Stimulated activated effector memory CD8-positive, alpha-beta T cell treated with anti-CD3 and anti-CD28 coated beads, Interleukin-12 subunit alpha, Interleukin-12 subunit beta, amount 100 ng/mL, for 72 hours (primary cell): ENCODE data around the gene LRRFIP1.
A peak's percentile ranks its signal among the peaks of the same experiment; 100 is the strongest.
"Not testable (repeated sequence)": the region's sequence is repeated elsewhere in the genome, so short reads cannot be mapped to it uniquely, and the experiment has no call there.

Source experiments
- ATAC-seq: fragments of 150-1000 bp; cut with Tn5 transposase; 2 replicates; pipeline ENCODE4 v1.10.0; 2021
- DNase-seq, 2 donors: peaks; one replicate each; pipeline ENCODE4 v3.0.0; 2021 to 2022; ENCODE audit warnings: low spot score in 2 of 2
- H3K27ac Mint-ChIP-seq: one replicate; pipeline ENCODE4 v1.8.0; 2022; ENCODE audit warnings: mild to moderate bottlenecking, mixed read lengths
- H3K36me3 Mint-ChIP-seq: one replicate; pipeline ENCODE4 v1.8.0; 2022; ENCODE audit warnings: mild to moderate bottlenecking, mixed read lengths
- H3K4me1 Mint-ChIP-seq: one replicate; pipeline ENCODE4 v1.8.0; 2022; ENCODE audit warnings: mixed read lengths
- H3K4me3 Mint-ChIP-seq: one replicate; pipeline ENCODE4 v1.8.0; 2022; ENCODE audit warnings: mild to moderate bottlenecking, mixed read lengths
- H3K9me3 Mint-ChIP-seq: one replicate; pipeline ENCODE4 v1.8.0; 2022; ENCODE audit warnings: mixed read lengths

LRRFIP1 gene

DNA sequence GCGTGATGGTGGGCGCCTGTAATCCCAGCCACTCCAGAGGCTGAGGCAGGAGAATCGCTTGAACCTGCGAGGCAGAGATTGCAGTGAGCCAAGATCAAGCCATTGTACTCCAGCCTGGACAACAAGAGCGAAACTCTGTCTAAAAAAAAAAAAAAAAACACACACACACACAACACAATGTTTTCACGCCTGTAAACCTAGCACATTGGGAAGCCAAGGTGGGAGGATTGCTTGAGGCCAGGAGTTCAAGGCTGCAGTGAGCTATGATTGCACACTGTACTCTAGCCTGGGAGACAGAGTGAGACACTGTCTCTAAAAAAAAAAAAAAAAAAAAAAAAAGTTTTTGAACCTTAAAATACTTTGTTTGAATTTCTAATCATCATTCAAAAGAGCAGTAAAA is 137.7 kb downstream of the LRRFIP1 start:
- Mint-ChIP-seq H3K4me1 (peaks cover 20% of the 10 kb centered on the region), H3K36me3 (peaks cover 100% of the 10 kb centered on the region)
- not testable (repeated sequence) for H3K9me3 Mint-ChIP-seq, H3K4me3 Mint-ChIP-seq, ATAC-seq, DNase-seq, H3K27ac Mint-ChIP-seq

DNA sequence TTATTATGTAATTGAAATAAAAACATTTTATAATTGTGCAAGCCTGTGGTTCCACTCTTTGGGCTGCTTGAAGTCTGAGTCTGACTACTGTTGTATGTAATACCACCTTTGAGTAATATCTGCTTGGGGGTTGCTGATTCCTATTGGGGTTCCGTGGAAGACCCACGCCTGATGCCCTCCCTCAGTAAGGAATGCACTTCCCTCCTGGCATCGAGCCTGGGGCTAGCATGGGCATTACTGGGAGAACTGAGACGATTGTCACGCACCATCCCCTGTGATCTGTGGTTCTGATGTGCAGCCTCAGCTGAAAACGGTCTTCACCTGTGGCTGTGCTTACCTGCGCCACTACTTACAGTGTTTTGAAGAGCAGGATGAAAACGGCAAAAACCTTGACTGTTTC is 138.5 kb downstream of the LRRFIP1 start:
- no peak overlapping the region for H3K4me3 Mint-ChIP-seq
- H3K36me3 Mint-ChIP-seq: peaks cover 100% of the 10 kb centered on the region

DNA sequence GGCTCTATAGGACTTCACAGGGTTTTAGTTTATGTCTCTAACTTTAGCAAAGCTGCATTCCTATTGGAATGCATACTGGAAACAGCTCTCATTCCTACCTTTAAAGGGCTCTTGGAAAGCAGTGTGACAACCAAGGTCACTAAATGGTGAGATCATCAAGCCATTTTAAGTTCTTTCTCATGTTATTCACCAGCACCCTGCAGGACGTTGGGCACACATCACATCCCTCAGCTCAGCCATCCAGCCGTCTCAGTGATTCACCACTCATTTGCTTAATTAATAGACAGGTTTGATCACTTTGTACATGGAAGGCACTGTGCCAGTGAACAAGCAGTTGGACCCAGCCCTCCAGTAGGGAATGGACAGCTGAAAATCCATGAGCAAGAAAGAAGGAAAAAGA is 139.0 kb downstream of the LRRFIP1 start:
- Mint-ChIP-seq H3K27ac (peak overlapping the region; percentile 17), H3K4me3 (no peak overlapping the region), H3K36me3 (peaks cover 100% of the 10 kb centered on the region), H3K9me3 (no peaks in the 10 kb centered on the region), H3K4me1 (peaks cover 20% of the 10 kb centered on the region)
- ATAC-seq: no peak
- no peak for DNase-seq

More for the DNA sequence above, 138.5 kb downstream of the LRRFIP1 start:
- DNase-seq (no peak), ATAC-seq (no peak)
- Mint-ChIP-seq H3K27ac (no peak overlapping the region), H3K9me3 (no peaks in the 10 kb centered on the region), H3K4me1 (peaks cover 20% of the 10 kb centered on the region)

DNA sequence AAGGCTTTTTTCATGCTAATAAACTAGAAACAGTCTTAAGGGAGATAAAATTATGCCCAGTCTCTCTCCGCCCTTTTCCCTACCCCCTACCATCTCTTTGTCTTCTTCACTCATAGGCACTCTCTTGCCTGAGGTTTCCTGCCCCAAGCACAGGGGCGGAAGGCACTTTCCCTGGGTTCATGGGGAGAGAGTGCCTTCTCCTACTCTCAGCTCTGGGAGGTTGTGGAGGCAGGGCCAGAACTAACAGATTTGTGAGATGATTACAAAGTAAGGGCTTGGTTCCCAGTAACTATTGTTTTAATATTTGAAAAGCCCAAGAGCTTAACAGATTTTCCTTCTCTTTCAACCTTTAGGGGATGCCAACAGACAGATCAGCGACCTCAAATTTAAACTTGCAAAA is 145.1 kb downstream of the LRRFIP1 start:
- peaks cover 100% of the 10 kb centered on the region for H3K36me3 Mint-ChIP-seq
- H3K27ac Mint-ChIP-seq: peak overlapping the region; percentile 9
- ATAC-seq (no peak), DNase-seq (no peak)
- peaks cover 7% of the 10 kb centered on the region for H3K4me1 Mint-ChIP-seq
- no peak overlapping the region for H3K4me3 Mint-ChIP-seq
- H3K9me3 Mint-ChIP-seq: no peaks in the 10 kb centered on the region

DNA sequence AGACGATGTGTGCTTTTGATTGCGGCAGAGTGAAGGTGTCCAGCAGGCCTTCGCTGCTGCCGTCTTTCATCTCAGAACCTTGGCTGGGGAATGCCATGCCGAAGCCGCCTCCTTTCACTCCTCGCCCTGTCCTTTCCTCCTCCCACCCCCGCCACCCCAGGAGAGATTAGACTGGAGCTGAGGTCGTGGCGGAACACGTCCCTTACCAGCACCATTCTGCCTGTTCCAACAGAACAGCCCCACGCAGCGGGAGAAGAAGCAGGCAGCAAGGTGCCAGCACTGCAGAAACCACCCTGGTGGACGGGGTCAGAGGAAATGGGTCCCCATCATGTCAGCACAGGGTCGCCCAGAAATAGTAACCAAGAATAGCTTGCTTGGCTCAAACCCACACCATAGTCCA is 146.4 kb downstream of the LRRFIP1 start:
- H3K4me3 Mint-ChIP-seq: no peak overlapping the region
- DNase-seq (no peak), ATAC-seq (no peak)
- H3K27ac Mint-ChIP-seq: no peak overlapping the region
- H3K4me1 Mint-ChIP-seq: peaks cover 7% of the 10 kb centered on the region
- H3K36me3 Mint-ChIP-seq: peaks cover 100% of the 10 kb centered on the region
- H3K9me3 Mint-ChIP-seq: no peaks in the 10 kb centered on the region

DNA sequence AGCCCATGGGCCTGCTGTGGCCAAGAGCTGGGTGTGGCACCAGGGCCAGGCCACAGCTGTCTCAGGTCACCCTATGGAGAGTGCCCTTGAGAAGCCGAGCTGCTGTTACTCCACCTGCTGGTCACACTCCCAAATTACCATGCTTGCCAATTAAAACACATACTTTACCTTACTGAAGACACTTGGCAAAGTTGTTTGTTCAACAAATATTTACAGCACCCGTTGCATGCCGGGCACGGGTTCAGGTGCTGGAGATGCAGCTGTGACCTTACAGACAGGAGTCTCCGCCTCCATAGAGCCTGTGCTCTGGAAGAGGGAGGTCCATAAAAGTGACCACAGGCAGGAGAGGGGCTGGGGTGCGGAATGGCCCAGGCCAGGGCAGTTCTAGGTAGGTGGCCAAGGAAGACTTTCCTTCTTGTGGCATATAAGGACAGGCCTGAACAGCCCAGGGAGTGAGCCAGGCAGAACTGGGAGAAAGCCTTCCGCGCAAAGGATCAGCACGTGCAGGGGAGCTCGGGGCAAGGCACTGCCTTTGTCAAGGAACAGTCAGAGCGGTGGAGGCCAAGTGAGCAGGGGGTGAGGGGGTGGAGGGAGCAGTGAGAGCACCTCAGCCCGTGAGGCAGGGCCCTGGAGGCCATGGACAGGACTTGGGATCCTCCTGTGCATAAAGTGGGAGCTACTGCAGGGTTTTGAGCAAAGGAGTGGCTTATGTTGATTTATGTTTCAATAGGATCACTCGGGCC is 147.6 kb downstream of the LRRFIP1 start:
- peaks cover 100% of the 10 kb centered on the region for H3K36me3 Mint-ChIP-seq
- peaks cover 7% of the 10 kb centered on the region for H3K4me1 Mint-ChIP-seq
- no peak overlapping the region for H3K4me3 Mint-ChIP-seq
- DNase-seq (peak in 1 of 2 donors; percentile 75), ATAC-seq (peak; percentile 82)
- peak overlapping the region; percentile 86 for H3K27ac Mint-ChIP-seq
- H3K9me3 Mint-ChIP-seq: no peaks in the 10 kb centered on the region

DNA sequence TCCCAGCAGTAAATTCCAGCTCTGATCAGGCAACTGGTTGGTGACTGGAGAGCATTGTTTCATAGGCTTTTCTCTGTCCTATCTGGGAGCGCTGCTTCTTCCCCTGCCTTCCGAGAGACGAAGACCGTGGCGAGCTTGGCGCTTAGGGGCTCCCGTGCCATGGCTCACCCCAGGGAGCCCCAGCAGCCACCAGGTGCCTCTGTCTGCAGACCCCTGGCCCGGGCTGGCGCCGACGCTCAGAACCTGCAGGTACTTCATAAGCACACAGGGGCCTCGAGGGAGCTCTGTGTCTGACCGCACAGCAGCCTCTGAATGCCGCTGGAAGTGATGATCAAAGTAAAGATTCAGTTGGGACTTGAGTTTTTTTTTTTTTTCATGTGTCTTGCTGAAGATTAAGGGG is 152.1 kb downstream of the LRRFIP1 start:
- Mint-ChIP-seq H3K27ac (peak overlapping the region; percentile 20), H3K4me3 (no peak overlapping the region)

DNA sequence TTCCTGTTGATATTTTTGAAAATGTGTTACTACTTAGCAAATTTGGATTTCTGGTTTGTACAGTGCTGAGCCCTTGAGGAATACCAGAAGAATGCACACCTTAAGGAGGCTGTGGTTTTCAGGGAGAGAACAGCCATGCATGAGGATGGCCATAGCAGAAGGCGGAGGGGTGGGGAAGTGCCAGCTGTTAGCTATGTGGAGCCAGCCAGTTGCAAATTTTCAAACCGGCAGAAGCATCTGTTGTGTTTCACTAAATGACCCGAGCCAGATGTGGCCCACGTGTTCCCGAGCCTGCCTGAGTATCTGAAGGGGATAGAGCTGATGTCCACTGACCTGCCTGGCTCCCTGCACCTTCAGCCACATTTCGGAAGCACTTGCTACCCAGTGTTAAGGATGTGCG is 154.8 kb downstream of the LRRFIP1 start:
- Mint-ChIP-seq H3K9me3 (peaks cover 3% of the 10 kb centered on the region), H3K36me3 (peaks cover 90% of the 10 kb centered on the region), H3K4me1 (no peaks in the 10 kb centered on the region), H3K4me3 (no peak overlapping the region), H3K27ac (peak overlapping the region; percentile 68)
- ATAC-seq (no peak), DNase-seq (no peak)

More for the DNA sequence above, 152.1 kb downstream of the LRRFIP1 start:
- Mint-ChIP-seq H3K4me1 (peaks cover 7% of the 10 kb centered on the region), H3K9me3 (no peaks in the 10 kb centered on the region), H3K36me3 (peaks cover 93% of the 10 kb centered on the region)
- ATAC-seq: no peak
- DNase-seq: no peak

DNA sequence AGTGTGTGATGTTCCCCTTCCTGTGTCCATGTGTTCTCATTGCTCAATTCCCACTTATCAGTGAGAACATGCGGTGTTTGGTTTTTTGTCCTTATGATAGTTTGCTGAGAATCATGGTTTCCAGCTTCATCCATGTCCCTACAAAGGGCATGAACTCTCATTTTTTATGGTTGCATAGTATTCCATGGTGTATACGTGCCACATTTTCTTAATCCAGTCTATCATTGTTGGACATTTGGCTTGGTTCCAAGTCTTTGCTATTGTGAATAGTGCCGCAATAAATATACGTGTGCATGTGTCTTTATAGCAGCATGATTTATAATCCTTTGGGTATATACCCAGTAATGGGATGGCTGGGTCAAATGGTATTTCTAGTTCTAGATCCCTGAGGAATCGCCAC is 156.3 kb downstream of the LRRFIP1 start:
- not testable (repeated sequence) for ATAC-seq, H3K9me3 Mint-ChIP-seq, H3K4me3 Mint-ChIP-seq, DNase-seq, H3K4me1 Mint-ChIP-seq
- peak overlapping the region; percentile 68 for H3K27ac Mint-ChIP-seq
- H3K36me3 Mint-ChIP-seq: peaks cover 86% of the 10 kb centered on the region

DNA sequence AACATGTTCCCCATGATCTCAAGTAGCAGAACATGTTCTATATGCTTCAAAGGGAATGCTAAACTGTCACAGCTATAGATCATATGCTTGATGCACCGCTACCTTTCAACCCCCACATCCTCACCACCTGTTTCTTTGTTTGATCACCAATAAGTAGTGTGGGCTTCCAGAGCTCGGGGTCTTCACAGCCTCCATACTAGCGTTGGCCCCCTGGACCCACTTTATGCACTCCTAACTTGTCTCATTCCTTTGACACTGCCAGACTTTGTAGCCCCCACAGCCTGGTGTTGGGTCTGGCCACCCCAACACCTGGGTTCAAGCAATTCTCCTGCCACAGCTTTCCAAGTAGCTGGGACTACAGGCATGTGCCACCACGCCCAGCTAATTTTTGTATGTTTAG is 159.5 kb downstream of the LRRFIP1 start:
- peak in 1 of 2 donors; percentile 41 for DNase-seq
- Mint-ChIP-seq H3K36me3 (peaks cover 59% of the 10 kb centered on the region), H3K9me3 (peaks cover 3% of the 10 kb centered on the region), H3K4me1 (peaks cover 5% of the 10 kb centered on the region), H3K4me3 (no peak overlapping the region), H3K27ac (no peak overlapping the region)
- ATAC-seq: no peak

DNA sequence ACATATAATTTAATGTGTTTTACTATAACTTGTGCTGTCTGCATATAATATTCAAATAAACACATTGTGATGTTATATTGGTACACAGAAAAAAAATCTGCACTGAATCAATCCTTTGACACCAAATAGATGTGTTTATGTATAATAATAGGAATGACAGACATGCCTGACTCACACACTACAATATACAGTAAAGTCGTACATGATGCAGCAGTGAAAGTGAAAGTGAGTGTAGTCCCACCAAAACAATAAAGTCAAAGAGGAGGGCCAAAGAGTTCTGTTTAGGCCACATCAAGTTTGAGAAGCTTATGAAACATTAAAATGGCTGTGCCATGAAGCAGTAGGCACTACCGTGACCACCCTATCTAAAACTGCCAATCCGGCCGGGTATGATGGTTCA is 163.0 kb downstream of the LRRFIP1 start:
- no peak overlapping the region for H3K4me3 Mint-ChIP-seq
- no peak overlapping the region for H3K27ac Mint-ChIP-seq
- H3K36me3 Mint-ChIP-seq: peaks cover 35% of the 10 kb centered on the region
- ATAC-seq (no peak), DNase-seq (no peak)
- H3K4me1 Mint-ChIP-seq: peaks cover 5% of the 10 kb centered on the region
- peaks cover 3% of the 10 kb centered on the region for H3K9me3 Mint-ChIP-seq

DNA sequence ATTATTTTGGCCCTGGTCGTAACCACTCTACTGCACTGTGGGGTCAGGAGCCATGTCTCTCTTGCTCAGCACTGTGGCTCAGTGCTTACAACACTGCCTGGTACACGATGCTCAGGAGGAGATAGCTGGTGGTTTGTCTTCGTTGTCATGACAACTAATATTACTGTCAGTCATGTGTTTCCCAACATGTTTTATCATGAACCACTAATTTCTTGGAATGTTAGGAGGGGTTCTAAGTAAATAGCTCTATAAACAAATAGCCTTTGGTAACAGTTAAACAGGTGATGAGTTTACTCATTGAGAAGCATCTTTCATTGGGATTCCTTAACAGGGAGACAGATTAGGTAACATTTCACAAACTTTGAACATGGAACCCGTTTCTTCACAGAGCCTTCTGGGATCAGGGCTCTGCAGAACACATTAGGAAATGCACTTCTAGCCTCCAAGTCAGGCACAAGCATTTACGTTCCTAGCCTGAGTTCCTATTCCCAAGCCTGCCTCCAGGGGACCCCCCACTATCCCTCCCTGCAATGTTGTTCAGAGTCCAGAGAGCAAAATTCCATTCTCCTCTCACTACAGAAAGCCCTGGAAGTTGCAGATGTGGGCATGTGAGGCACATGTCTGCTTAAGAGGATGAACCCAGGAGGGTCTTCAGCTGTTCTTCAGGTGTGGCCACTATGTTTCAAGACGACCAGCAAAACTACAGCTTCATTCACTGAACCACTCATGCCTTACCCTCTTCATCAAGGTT is 164.8 kb downstream of the LRRFIP1 start:
- peaks cover 5% of the 10 kb centered on the region for H3K4me1 Mint-ChIP-seq
- no peak for ATAC-seq
- H3K36me3 Mint-ChIP-seq: peaks cover 17% of the 10 kb centered on the region

DNA sequence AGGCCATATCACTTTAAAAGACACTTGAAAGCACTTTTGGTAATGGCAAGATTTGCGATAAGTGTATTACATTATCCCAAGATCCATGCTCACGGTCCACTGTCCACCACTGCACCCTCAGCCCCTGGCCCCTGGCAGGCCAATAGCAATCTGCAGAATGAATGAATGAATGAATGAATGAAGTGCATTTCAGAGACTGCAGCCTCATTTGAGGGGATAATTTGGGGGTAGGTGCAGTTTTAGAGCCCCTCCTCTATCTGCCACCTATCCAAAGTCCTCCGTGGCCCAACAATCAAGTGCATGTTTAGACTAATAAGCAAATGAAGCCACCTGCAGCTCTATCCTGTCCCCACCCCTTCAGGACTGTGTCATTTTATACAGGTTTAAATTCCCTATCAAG is 169.9 kb downstream of the LRRFIP1 start:
- no peak for DNase-seq
- no peaks in the 10 kb centered on the region for H3K36me3 Mint-ChIP-seq
- H3K4me1 Mint-ChIP-seq: no peaks in the 10 kb centered on the region
- H3K4me3 Mint-ChIP-seq: no peak overlapping the region
- H3K27ac Mint-ChIP-seq: no peak overlapping the region
- no peaks in the 10 kb centered on the region for H3K9me3 Mint-ChIP-seq
- no peak for ATAC-seq

More for the DNA sequence above, 164.8 kb downstream of the LRRFIP1 start:
- H3K27ac Mint-ChIP-seq: no peak overlapping the region
- no peak for DNase-seq
- no peak overlapping the region for H3K4me3 Mint-ChIP-seq
- no peaks in the 10 kb centered on the region for H3K9me3 Mint-ChIP-seq

DNA sequence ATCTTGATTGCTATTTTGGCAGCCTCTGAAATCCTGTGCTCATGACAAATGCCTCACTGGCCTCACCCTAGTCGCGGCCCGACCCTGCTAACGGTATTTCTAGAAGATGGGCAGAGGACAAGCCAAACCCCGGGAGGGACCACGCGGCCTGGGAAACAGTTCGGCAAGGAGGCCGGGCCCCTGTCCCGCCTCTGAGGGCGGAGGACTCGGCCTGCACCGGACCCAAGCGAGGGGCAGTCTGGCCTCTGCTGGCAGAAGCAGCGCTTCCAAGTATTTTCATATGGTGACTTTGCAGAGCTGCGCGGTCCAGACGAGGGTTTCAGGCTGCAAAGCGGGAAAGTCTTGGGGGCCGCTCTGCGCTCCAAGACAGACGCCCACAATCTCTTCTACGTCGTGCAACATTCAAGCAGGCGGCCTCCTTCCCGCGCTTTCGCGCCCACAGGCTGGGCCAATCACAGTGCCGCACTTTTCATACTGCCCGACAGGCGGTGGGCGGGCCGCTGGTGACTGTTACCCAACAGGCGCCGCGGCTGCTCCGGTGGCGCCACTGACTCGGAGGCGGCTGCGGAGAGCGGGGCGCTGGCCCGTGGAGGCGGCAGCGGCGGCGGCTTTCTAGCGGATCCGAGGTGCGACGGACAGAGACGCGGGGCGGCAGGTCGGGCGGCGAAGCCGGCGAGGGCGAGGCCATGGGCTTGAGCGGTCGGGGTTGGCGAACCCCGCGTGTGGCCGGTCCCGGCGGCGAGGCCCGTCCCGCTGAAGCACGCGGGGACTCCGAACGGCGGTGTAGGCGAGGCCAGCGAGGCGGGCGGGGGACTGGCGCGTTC is 171.1 kb downstream of the LRRFIP1 start, which contains the start of gene RBM44:
Gene RBM44, plus strand, starts transcription at position 544 of the 824 bp plus-strand sequence. CDS start 14,831 bp downstream, outside the sequence.
- no peaks in the 10 kb centered on the region for H3K9me3 Mint-ChIP-seq
- H3K4me1 Mint-ChIP-seq: no peaks in the 10 kb centered on the region
- no peak within 1 kb of the TSS for H3K4me3 Mint-ChIP-seq
- DNase-seq (no peak), ATAC-seq (no peak)
- no peaks in the 10 kb centered on the region for H3K36me3 Mint-ChIP-seq
- no peak within 1 kb of the TSS for H3K27ac Mint-ChIP-seq

DNA sequence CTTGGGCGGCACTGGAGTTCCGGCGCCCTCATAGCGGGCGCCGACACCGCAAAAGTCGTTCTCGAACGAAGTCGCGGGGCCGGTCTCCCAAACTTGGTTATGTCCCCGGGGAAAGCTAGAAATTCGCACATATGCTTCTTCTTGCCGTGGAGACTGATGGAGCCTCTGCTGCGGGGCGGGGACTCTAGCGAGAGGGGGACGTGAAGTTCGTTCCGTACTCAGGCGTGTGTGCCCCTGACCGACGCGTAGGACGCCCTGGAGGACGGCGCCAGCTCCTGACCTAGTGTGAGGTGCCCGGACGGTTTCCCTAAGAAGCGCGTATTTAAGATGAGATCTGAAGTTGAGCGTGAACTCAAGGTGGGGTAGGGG is 171.7 kb downstream of the LRRFIP1 start:
- DNase-seq: no peak
- Mint-ChIP-seq H3K4me3 (no peak overlapping the region), H3K36me3 (no peaks in the 10 kb centered on the region), H3K4me1 (no peaks in the 10 kb centered on the region), H3K9me3 (no peaks in the 10 kb centered on the region), H3K27ac (no peak overlapping the region)
- no peak for ATAC-seq
